SK-N-SH (cell line): ENCODE measurements around the gene SSMEM1. TPM values are rescaled to one million over a fixed set of nuclear protein-coding genes. Genes with fewer than 3 reads are reported as not detected.
A peak's percentile ranks its signal among the peaks of the same experiment; 100 is the strongest.

Experiments
- CTCF ChIA-PET: fragments of 300-600, 350-600 bp; formaldehyde crosslinking; extraction: SDS; loops from one replicate; lab custom pipeline; 2021; lab: Yijun Ruan, JAX
- POLR2A ChIA-PET: fragments of 350-600 bp; sonication (Branson Sonifier 250); formaldehyde crosslinking; extraction: SDS; loops from one replicate; lab custom pipeline; 2020; ENCODE audit warnings: antibody characterized with exemption, inconsistent platforms; lab: Yijun Ruan, JAX
- DNase-seq: peaks from one replicate; pipeline ENCODE4 v3.0.0; 2012
- H2AFZ ChIP-seq: fragments of 200-600 bp; sonication (generic); 2 replicates; pipeline ENCODE4 v1.8.1; 2016; ENCODE audit warnings: antibody characterized with exemption, mild to moderate bottlenecking, low read depth
- H3F3A ChIP-seq: fragments of 200-600 bp; sonication (generic); replicated peaks from 2 replicates; pipeline ENCODE3; 2016; ENCODE audit warnings: antibody characterized with exemption, mild to moderate bottlenecking; ENCODE audit not compliant: insufficient read depth
- H3K27ac ChIP-seq, 2 experiments: fragments of 200-500 bp in 1 of 2; fragments of 200-600 bp in 1 of 2; sonication (Bioruptor generic) in 1 of 2; sonication (generic), shearing (Covaris generic) in 1 of 2; 2 replicates each; pipeline versions ENCODE4 v1.5.1 to v1.6.1; 2014 to 2016; ENCODE audit warnings: low read depth in 2 of 2, inconsistent platforms in 1 of 2, low read length in 1 of 2, mild to moderate bottlenecking in 1 of 2, mixed read lengths in 1 of 2
- H3K27me3 ChIP-seq: fragments of 200-600 bp; sonication (generic), shearing (Covaris generic); 2 replicates; pipeline ENCODE4 v1.6.1; 2016; ENCODE audit warnings: mixed run types; ENCODE audit not compliant: insufficient read depth
- H3K36me3 ChIP-seq, 2 experiments: fragments of 200-500 bp in 1 of 2; fragments of 200-600 bp in 1 of 2; sonication (Bioruptor generic) in 1 of 2; sonication (generic) in 1 of 2; replicated peaks in 1 of 2; 2 replicates each; pipeline versions ENCODE3 to v1.5.1; 2014 to 2016; ENCODE audit warnings: low read length in 1 of 2, mild to moderate bottlenecking in 1 of 2; ENCODE audit not compliant: insufficient read depth in 2 of 2, control insufficient read depth in 1 of 2
- H3K4me1 ChIP-seq, 2 experiments: fragments of 200-500 bp in 1 of 2; fragments of 200-600 bp in 1 of 2; sonication (Bioruptor generic) in 1 of 2; sonication (generic), shearing (Covaris generic) in 1 of 2; 2 replicates each; pipeline versions ENCODE4 v1.5.1 to v1.6.1; 2014 to 2016; ENCODE audit warnings: low read depth in 1 of 2, low read length in 1 of 2, mixed run types in 1 of 2; ENCODE audit not compliant: insufficient read depth in 2 of 2, control insufficient read depth in 1 of 2
- H3K4me2 ChIP-seq: fragments of 200-600 bp; sonication (generic), shearing (Covaris generic); 2 replicates; pipeline ENCODE4 v1.6.1; 2017; ENCODE audit warnings: mixed run types
- H3K4me3 ChIP-seq, 2 experiments: fragments of 200-500 bp in 1 of 2; fragments of 200-600 bp in 1 of 2; sonication (Bioruptor generic) in 1 of 2; sonication (generic), shearing (Covaris generic) in 1 of 2; 2 replicates each; pipeline versions ENCODE4 v1.5.1 to v1.8.1; 2014 to 2016; ENCODE audit warnings: low read depth in 2 of 2, inconsistent platforms in 1 of 2, low read length in 1 of 2, mild to moderate bottlenecking in 1 of 2, mixed read lengths in 1 of 2, moderate library complexity in 1 of 2
- H3K79me2 ChIP-seq: fragments of 200-600 bp; sonication (generic); 2 replicates; pipeline ENCODE4 v1.8.1; 2017; ENCODE audit warnings: mild to moderate bottlenecking; ENCODE audit not compliant: insufficient read depth
- H3K9ac ChIP-seq: fragments of 200-600 bp; sonication (generic); 2 replicates; pipeline ENCODE4 v1.6.1; 2017; ENCODE audit warnings: mixed run types
- H3K9me2 ChIP-seq: fragments of 200-600 bp; sonication (generic); 2 replicates; pipeline ENCODE4 v1.6.1; 2017; ENCODE audit warnings: mixed run types
- H3K9me3 ChIP-seq: fragments of 200-600 bp; sonication (generic); 2 replicates; pipeline ENCODE4 v1.6.1; 2017; ENCODE audit warnings: mixed run types, mild to moderate bottlenecking, moderate library complexity
- H4K20me1 ChIP-seq: fragments of 200-600 bp; sonication (generic); 2 replicates; pipeline ENCODE4 v1.6.1; 2017; ENCODE audit warnings: mild to moderate bottlenecking, mixed run types; ENCODE audit not compliant: insufficient read depth
- ELF1 ChIP-seq: IDR thresholded peaks from 2 replicates; pipeline ENCODE4 v1.4.0; 2012
- FOSL2 ChIP-seq: IDR thresholded peaks from 2 replicates; pipeline ENCODE4 v1.4.0; 2012; ENCODE audit warnings: low read depth, mild to moderate bottlenecking, moderate library complexity, borderline replicate concordance
- FOXM1 ChIP-seq: IDR thresholded peaks from 2 replicates; pipeline ENCODE4 v1.4.0; 2012; ENCODE audit warnings: low read depth, mild to moderate bottlenecking
- GABPA ChIP-seq: IDR thresholded peaks from 2 replicates; pipeline ENCODE4 v1.4.0; 2012; ENCODE audit warnings: low read depth, mild to moderate bottlenecking
- JUND ChIP-seq: IDR thresholded peaks from 2 replicates; pipeline ENCODE4 v1.4.0; 2012
- PBX3 ChIP-seq: IDR thresholded peaks from 2 replicates; pipeline ENCODE4; 2012
- RAD21 ChIP-seq: IDR thresholded peaks from 2 replicates; pipeline ENCODE4 v1.6.1; 2012; ENCODE audit warnings: mild to moderate bottlenecking, low read length
- REST ChIP-seq: IDR thresholded peaks from 2 replicates; pipeline ENCODE4 v1.6.1; 2012; ENCODE audit warnings: mild to moderate bottlenecking, low read depth, low read length, moderate library complexity
- RXRA ChIP-seq: IDR thresholded peaks from 2 replicates; pipeline ENCODE4 v1.4.0; 2012; ENCODE audit warnings: low read depth, mild to moderate bottlenecking, borderline replicate concordance
- SMC3 ChIP-seq: IDR thresholded peaks from 2 replicates; pipeline ENCODE4 v1.6.1; 2012; ENCODE audit warnings: low read depth, low read length, improper control_type of control experiment
- TAF1 ChIP-seq: IDR thresholded peaks from 2 replicates; pipeline ENCODE4 v1.6.1; 2012; ENCODE audit warnings: low read depth, mild to moderate bottlenecking, low read length, moderate library complexity, borderline replicate concordance
- TCF12 ChIP-seq: IDR thresholded peaks from 2 replicates; pipeline ENCODE4 v1.4.0; 2012
- WGBS: methylation state at CpG from one replicate; pipeline ENCODE4 v1.1.6; 2017; ENCODE audit warnings: low lambda C conversion rate; 5-methylcytosine and 5-hydroxymethylcytosine counted together
- polyA plus RNA-seq, 3 experiments: library from polyadenylated mRNA; depleted of rRNA; stranded (reverse); fragments of >200 nt; gene quantifications; 2 replicates each; pipeline ENCODE4 v1.2.3, GENCODE V29; 2012
- TF ChIP-seq, protein P1 (sequence below): fragments of 150-350 bp; IDR thresholded peaks from 2 replicates; pipeline ENCODE4 v1.6.1; 2016; ENCODE audit warnings: mild to moderate bottlenecking, low read depth, low read length

Gene SSMEM1
- polyA plus RNA-seq, 1 of the 3 experiments (the other 2 are of a cell fraction) = not detected

- DNase-seq = no peak
- ChIA-PET CTCF (interaction anchor here (0.8 kb wide), 1 partner anchor 33 kb away, joined by 3 read pairs; no protein-coding TSS in a partner anchor), POLR2A (no interaction called here)
- Histone ChIP-seq H3K9ac (no peak overlapping the region), H3K4me2 (no peak overlapping the region), H3F3A (no peaks in the 10 kb centered on the region), H4K20me1 (no peaks in the 10 kb centered on the region), H3K27ac (no peak overlapping the region), H3K36me3 (no peaks in the 10 kb centered on the region), H3K79me2 (no peaks in the 10 kb centered on the region), H3K4me1 (no peaks in the 10 kb centered on the region), H3K27me3 (no peaks in the 10 kb centered on the region), H2AFZ (no peak overlapping the region), H3K4me3 (no peak overlapping the region), H3K9me2 (no peaks in the 10 kb centered on the region), H3K9me3 (no peaks in the 10 kb centered on the region)
- WGBS = 57% methylated on average over 1 of the region's 1 CpG
- TF ChIP-seq SMC3 (no peak), PBX3 (no peak), RXRA (no peak)
Observed at GRCh38 chr7:130216750-130217149, 9.1 kb downstream of the SSMEM1 start.

DNA sequence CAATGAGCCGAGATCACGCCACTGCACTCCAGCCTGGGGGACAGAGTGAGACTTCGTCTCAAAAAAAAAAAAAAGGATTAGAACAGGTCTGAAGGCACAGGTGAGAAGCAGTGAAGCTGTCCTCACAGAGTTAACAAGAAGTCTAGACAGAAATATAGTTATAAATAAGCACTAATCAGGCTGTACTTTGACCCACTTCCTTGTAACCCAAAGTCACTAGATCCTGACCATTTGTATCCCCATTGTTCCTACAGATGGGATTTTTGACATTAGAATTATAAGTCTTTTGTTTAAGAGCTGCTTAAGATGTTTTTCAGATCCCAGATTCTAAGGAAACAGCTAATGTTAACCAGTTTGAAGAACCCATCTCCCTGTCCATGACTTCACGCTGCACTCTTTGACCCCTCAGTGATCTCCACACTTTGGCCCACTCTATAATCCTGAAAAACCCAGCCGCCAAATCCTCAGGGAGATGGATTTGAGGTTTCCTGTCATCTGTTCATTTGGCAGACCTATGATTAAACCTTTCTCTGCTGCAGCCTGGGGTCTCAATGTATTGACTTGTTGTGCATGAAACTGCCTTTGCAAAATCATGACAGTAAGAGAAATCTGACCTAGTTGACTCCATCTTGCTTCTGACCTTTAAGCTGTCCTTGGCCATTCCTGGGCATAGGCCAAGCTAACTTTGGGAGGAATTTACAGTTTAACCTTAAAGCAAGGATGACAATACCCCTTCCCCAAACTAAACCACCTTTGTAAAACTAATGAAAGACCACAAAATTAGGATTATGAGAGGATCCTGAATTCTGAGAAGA is 11.4 kb downstream of the SSMEM1 start:
- Histone ChIP-seq H3K4me2 (no peak overlapping the region), H3K9ac (no peak overlapping the region), H3K9me2 (no peaks in the 10 kb centered on the region), H3K27me3 (no peaks in the 10 kb centered on the region), H2AFZ (peak overlapping the region; percentile 69; the same call in 1 of the 2 replicates), H3K27ac (no peak overlapping the region), H3F3A (no peaks in the 10 kb centered on the region), H3K4me1 (no peaks in the 10 kb centered on the region), H4K20me1 (no peaks in the 10 kb centered on the region), H3K36me3 (no peaks in the 10 kb centered on the region), H3K9me3 (no peaks in the 10 kb centered on the region), H3K4me3 (no peak overlapping the region), H3K79me2 (no peaks in the 10 kb centered on the region)
- 88% methylated on average over 5 of the region's 5 CpGs for WGBS
- ChIA-PET POLR2A (no interaction called here), CTCF (interaction anchor here (0.6 to 1.3 kb wide), 2 partner anchors 50 to 503 kb away, joined by 3 read pairs; no protein-coding TSS in a partner anchor)
- TF ChIP-seq RAD21 = no peak
- no peak for TF ChIP-seq JUND
- no peak for TF ChIP-seq FOXM1
- TF ChIP-seq REST = no peak
- TF ChIP-seq TCF12 = no peak
- TF ChIP-seq ELF1 = no peak
- TF ChIP-seq GABPA = no peak
- TF ChIP-seq, protein P1, sequence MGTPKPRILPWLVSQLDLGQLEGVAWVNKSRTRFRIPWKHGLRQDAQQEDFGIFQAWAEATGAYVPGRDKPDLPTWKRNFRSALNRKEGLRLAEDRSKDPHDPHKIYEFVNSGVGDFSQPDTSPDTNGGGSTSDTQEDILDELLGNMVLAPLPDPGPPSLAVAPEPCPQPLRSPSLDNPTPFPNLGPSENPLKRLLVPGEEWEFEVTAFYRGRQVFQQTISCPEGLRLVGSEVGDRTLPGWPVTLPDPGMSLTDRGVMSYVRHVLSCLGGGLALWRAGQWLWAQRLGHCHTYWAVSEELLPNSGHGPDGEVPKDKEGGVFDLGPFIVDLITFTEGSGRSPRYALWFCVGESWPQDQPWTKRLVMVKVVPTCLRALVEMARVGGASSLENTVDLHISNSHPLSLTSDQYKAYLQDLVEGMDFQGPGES = no peak
- TF ChIP-seq FOSL2 = no peak
- TF ChIP-seq TAF1 = no peak
- no peak for DNase-seq
